SK-N-SH treated with all-trans-retinoic acid at 6 μM for 48 hours (cell line): ENCODE data around the gene NOTCH3.
A peak's percentile ranks its signal among the peaks of the same experiment; 100 is the strongest.

Experiments used
- ATAC-seq: fragments of 200-7000 bp; cut with Tn5 transposase; 3 replicates; pipeline ENCODE4 v1.9.1; 2020; ENCODE audit warnings: mild to moderate bottlenecking, moderate library complexity
- ARNTL ChIP-seq: fragments of 450-650 bp; formaldehyde crosslinking; IDR thresholded peaks from 2 replicates; pipeline ENCODE4 v1.5.0; 2020; ENCODE audit warnings: low read depth, mild to moderate bottlenecking, moderate library complexity, borderline replicate concordance
- BACH2 ChIP-seq: fragments of 250-450 bp; sonication (Bioruptor Pico); IDR thresholded peaks from 2 replicates; pipeline ENCODE4 v1.9.0; 2021; ENCODE audit warnings: mild to moderate bottlenecking, borderline replicate concordance
- CSDC2 ChIP-seq: fragments of 250-450 bp; sonication (Bioruptor Pico); IDR thresholded peaks from 2 replicates; pipeline ENCODE4 v1.5.0; 2020; ENCODE audit warnings: mild to moderate bottlenecking, moderate library complexity
- ESRRG ChIP-seq: fragments of 250-450 bp; sonication (Bioruptor Pico); IDR thresholded peaks from 2 replicates; pipeline ENCODE4 v1.6.1; 2021; ENCODE audit warnings: mild to moderate bottlenecking
- GLIS3 ChIP-seq: fragments of 250-450 bp; sonication (Bioruptor Pico); IDR thresholded peaks from 2 replicates; pipeline ENCODE4 v1.5.0; 2020; ENCODE audit warnings: mild to moderate bottlenecking, moderate library complexity
- ISL1 ChIP-seq: fragments of 250-450 bp; sonication (Bioruptor Pico); IDR thresholded peaks from 2 replicates; pipeline ENCODE4 v2.1.2; 2022; ENCODE audit warnings: mild to moderate bottlenecking, moderate library complexity
- OSR1 ChIP-seq: fragments of 250-450 bp; sonication (Bioruptor Pico); IDR thresholded peaks from 2 replicates; pipeline ENCODE4 v1.8.0; 2022; ENCODE audit warnings: moderate library complexity, mild to moderate bottlenecking, inconsistent platforms
- PATZ1 ChIP-seq: fragments of 250-450 bp; sonication (Bioruptor Pico); IDR thresholded peaks from 2 replicates; pipeline ENCODE4 v1.8.0; 2020; ENCODE audit warnings: mild to moderate bottlenecking, moderate library complexity, borderline replicate concordance
- PPARA ChIP-seq: fragments of 250-450 bp; sonication (Bioruptor Pico); IDR thresholded peaks from 2 replicates; pipeline ENCODE4 v1.5.0; 2020; ENCODE audit warnings: mild to moderate bottlenecking, borderline replicate concordance
- RARB ChIP-seq: fragments of 250-450 bp; sonication (Bioruptor Pico); IDR thresholded peaks from 2 replicates; pipeline ENCODE4 v1.8.0; 2021; ENCODE audit warnings: mild to moderate bottlenecking, moderate library complexity
- SNAI2 ChIP-seq: fragments of 250-450 bp; sonication (Bioruptor Pico); IDR thresholded peaks from 2 replicates; pipeline ENCODE4 v1.5.0; 2020; ENCODE audit warnings: mild to moderate bottlenecking, moderate library complexity
- TCF4 ChIP-seq: fragments of 250-450 bp; sonication (Bioruptor Pico); IDR thresholded peaks from 2 replicates; pipeline ENCODE4 v1.8.0; 2021; ENCODE audit warnings: mild to moderate bottlenecking, moderate library complexity, borderline replicate concordance
- TOX ChIP-seq: fragments of 250-450 bp; sonication (Bioruptor Pico); IDR thresholded peaks from 2 replicates; pipeline ENCODE4 v1.8.0; 2021; ENCODE audit warnings: mild to moderate bottlenecking, moderate library complexity, borderline replicate concordance
- ZC3H10 ChIP-seq: fragments of 250-450 bp; sonication (Bioruptor Pico); IDR thresholded peaks from 2 replicates; pipeline ENCODE4 v1.5.1; 2021; ENCODE audit warnings: mild to moderate bottlenecking, moderate library complexity
- ZFP30 ChIP-seq: fragments of 450-650 bp; formaldehyde crosslinking; IDR thresholded peaks from 2 replicates; pipeline ENCODE4 v1.5.0; 2022; ENCODE audit warnings: mild to moderate bottlenecking, moderate library complexity
- ZNF565 ChIP-seq: fragments of 450-650 bp; formaldehyde crosslinking; conservative IDR thresholded peaks from 2 replicates; pipeline ENCODE4 v1.5.0; 2020; ENCODE audit warnings: low read depth, mild to moderate bottlenecking, moderate library complexity
- ZNF70 ChIP-seq: fragments of 450-650 bp; formaldehyde crosslinking; IDR thresholded peaks from 2 replicates; pipeline ENCODE4 v1.5.0; 2020; ENCODE audit warnings: mild to moderate bottlenecking, moderate library complexity
- ZNF8 ChIP-seq: fragments of 450-650 bp; formaldehyde crosslinking; IDR thresholded peaks from 2 replicates; pipeline ENCODE4 v1.5.0; 2020; ENCODE audit warnings: mild to moderate bottlenecking, moderate library complexity
- TF ChIP-seq, protein P1 (sequence below): fragments of 250-450 bp; sonication (Bioruptor Pico); IDR thresholded peaks from 2 replicates; pipeline ENCODE4 v1.5.1; 2020; ENCODE audit warnings: low read depth, mild to moderate bottlenecking, moderate library complexity
- TF ChIP-seq, protein P2 (sequence below): fragments of 250-450 bp; sonication (Bioruptor Pico); IDR thresholded peaks from 2 replicates; pipeline ENCODE4 v1.5.0; 2020; ENCODE audit warnings: mild to moderate bottlenecking, moderate library complexity
- TF ChIP-seq, protein P3 (sequence below): fragments of 250-450 bp; sonication (Bioruptor Pico); IDR thresholded peaks from 2 replicates; pipeline ENCODE4 v1.5.1; 2021; ENCODE audit warnings: mild to moderate bottlenecking, moderate library complexity

Gene NOTCH3

DNA sequence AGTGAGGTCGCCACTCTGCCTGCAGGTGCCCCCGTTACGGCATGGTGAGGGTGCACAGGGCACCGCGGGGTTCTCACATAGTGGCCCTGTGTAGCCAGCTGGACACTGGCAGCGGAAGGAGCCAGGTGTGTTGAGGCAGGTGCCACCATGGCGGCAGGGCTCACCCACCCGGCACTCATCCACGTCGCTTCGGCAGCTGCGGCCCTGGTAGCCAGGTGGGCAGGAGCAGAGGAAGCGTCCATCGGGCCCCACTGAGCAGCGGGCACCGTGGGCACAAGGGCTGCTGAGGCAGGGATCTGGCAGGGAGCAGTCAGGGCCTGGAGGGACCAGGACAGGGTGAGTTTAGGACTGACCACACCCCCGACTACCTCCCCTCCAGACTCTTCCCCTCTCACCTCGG is 8.8 kb downstream of the NOTCH3 start:
- ATAC-seq, result no peak
- TF ChIP-seq ISL1 (CRISPR knock-in tag) (no peak), ZNF565 (no peak), BACH2 (CRISPR knock-in tag) (no peak)

GRCh38 chr19:15191514-15191913 is 9.3 kb downstream of the NOTCH3 start:
- ATAC-seq, result no peak
- TF ChIP-seq OSR1 (CRISPR knock-in tag), result no peak
- no peak for TF ChIP-seq ARNTL (CRISPR knock-in tag)
- no peak for TF ChIP-seq ZC3H10 (CRISPR knock-in tag)
- TF ChIP-seq SNAI2 (CRISPR knock-in tag), result no peak
- no peak for TF ChIP-seq ISL1 (CRISPR knock-in tag)
- TF ChIP-seq ZNF565, result no peak
- no peak for TF ChIP-seq PPARA (CRISPR knock-in tag)
- no peak for TF ChIP-seq ESRRG
- TF ChIP-seq BACH2 (CRISPR knock-in tag), result no peak
- TF ChIP-seq, protein P1, sequence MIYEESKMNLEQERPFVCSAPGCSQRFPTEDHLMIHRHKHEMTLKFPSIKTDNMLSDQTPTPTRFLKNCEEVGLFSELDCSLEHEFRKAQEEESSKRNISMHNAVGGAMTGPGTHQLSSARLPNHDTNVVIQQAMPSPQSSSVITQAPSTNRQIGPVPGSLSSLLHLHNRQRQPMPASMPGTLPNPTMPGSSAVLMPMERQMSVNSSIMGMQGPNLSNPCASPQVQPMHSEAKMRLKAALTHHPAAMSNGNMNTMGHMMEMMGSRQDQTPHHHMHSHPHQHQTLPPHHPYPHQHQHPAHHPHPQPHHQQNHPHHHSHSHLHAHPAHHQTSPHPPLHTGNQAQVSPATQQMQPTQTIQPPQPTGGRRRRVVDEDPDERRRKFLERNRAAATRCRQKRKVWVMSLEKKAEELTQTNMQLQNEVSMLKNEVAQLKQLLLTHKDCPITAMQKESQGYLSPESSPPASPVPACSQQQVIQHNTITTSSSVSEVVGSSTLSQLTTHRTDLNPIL (CRISPR knock-in tag), result no peak
- TF ChIP-seq, protein P2, sequence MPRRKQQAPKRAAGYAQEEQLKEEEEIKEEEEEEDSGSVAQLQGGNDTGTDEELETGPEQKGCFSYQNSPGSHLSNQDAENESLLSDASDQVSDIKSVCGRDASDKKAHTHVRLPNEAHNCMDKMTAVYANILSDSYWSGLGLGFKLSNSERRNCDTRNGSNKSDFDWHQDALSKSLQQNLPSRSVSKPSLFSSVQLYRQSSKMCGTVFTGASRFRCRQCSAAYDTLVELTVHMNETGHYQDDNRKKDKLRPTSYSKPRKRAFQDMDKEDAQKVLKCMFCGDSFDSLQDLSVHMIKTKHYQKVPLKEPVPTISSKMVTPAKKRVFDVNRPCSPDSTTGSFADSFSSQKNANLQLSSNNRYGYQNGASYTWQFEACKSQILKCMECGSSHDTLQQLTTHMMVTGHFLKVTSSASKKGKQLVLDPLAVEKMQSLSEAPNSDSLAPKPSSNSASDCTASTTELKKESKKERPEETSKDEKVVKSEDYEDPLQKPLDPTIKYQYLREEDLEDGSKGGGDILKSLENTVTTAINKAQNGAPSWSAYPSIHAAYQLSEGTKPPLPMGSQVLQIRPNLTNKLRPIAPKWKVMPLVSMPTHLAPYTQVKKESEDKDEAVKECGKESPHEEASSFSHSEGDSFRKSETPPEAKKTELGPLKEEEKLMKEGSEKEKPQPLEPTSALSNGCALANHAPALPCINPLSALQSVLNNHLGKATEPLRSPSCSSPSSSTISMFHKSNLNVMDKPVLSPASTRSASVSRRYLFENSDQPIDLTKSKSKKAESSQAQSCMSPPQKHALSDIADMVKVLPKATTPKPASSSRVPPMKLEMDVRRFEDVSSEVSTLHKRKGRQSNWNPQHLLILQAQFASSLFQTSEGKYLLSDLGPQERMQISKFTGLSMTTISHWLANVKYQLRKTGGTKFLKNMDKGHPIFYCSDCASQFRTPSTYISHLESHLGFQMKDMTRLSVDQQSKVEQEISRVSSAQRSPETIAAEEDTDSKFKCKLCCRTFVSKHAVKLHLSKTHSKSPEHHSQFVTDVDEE (CRISPR knock-in tag), result no peak
- no peak for TF ChIP-seq ZFP30 (CRISPR knock-in tag)
- TF ChIP-seq ZNF70 (CRISPR knock-in tag), result no peak
- TF ChIP-seq GLIS3, result no peak
- no peak for TF ChIP-seq ZNF8 (CRISPR knock-in tag)
- TF ChIP-seq PATZ1, result no peak
- no peak for TF ChIP-seq CSDC2 (CRISPR knock-in tag)
- TF ChIP-seq TCF4 (CRISPR knock-in tag), result no peak
- TF ChIP-seq, protein P3, sequence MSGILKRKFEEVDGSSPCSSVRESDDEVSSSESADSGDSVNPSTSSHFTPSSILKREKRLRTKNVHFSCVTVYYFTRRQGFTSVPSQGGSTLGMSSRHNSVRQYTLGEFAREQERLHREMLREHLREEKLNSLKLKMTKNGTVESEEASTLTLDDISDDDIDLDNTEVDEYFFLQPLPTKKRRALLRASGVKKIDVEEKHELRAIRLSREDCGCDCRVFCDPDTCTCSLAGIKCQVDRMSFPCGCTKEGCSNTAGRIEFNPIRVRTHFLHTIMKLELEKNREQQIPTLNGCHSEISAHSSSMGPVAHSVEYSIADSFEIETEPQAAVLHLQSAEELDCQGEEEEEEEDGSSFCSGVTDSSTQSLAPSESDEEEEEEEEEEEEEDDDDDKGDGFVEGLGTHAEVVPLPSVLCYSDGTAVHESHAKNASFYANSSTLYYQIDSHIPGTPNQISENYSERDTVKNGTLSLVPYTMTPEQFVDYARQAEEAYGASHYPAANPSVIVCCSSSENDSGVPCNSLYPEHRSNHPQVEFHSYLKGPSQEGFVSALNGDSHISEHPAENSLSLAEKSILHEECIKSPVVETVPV (CRISPR knock-in tag), result no peak
- TF ChIP-seq RARB, result no peak
- TF ChIP-seq, all 23 proteins: peak for 0

DNA sequence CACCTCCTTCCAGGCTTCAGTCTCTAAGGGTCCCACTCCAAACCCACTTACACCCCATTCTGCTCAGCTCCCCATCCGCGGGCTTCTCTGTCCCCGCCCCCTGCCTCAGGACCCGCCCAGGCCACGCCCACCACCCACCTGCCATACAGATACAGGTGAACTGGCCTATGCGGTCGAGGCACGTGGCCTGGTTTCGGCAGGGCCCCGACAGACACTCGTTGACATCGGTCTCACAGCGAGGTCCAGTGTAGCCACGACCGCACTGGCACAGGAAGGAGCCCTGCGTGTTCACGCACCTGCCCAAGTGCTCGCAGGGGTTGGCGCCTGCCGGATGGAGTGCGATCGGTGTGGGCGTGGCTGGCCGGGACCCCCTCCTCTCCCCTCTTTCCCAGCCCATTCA is 11.9 kb downstream of the NOTCH3 start:
- no peak for TF ChIP-seq ZNF565
- TF ChIP-seq TOX (CRISPR knock-in tag), result no peak
- TF ChIP-seq BACH2 (CRISPR knock-in tag), result no peak
- no peak for TF ChIP-seq ZC3H10 (CRISPR knock-in tag)
- no peak for ATAC-seq

- no peak for TF ChIP-seq PATZ1
- TF ChIP-seq ZNF8 (CRISPR knock-in tag), result no peak
- no peak for TF ChIP-seq ARNTL (CRISPR knock-in tag)
- TF ChIP-seq OSR1 (CRISPR knock-in tag), result no peak
- ATAC-seq, result peak; percentile 68
Measured at GRCh38 chr19:15187026-15188007, 13.5 kb downstream of the NOTCH3 start.
